Amygdala (tissue), 56 donors: ENCODE data around the gene ZNF148.
"Not testable (repeated sequence)": the region's sequence is repeated elsewhere in the genome, so short reads cannot be mapped to it uniquely, and the experiment has no call there.

Experiments used
- DNase-seq, 56 donors: peaks; one replicate each; lab custom pipeline; 2025; lab: John Stamatoyannopoulos, UW

Gene ZNF148

GRCh38 chr3:125378762-125379161 is 3.6 kb upstream of the ZNF148 start:
- DNase-seq, result no peak

- DNase-seq, result no peak
Measured at GRCh38 chr3:125375950-125376679, 990 bp upstream of the ZNF148 start.

- DNase-seq, result peak in 40 of 56 donors; percentile 8 to 60 (median 36)
Measured at GRCh38 chr3:125374501-125374995, 577 bp downstream of the ZNF148 start.

- DNase-seq, result no peak
Measured at GRCh38 chr3:125367403-125368230, 7.5 kb downstream of the ZNF148 start.

GRCh38 chr3:125366132-125366531 is 9.0 kb downstream of the ZNF148 start:
- no peak for DNase-seq

GRCh38 chr3:125359700-125360099 is 15.4 kb downstream of the ZNF148 start:
- no peak for DNase-seq

- DNase-seq, result no peak
Measured at GRCh38 chr3:125358923-125359322, 16.2 kb downstream of the ZNF148 start.

- no peak for DNase-seq
Measured at GRCh38 chr3:125357837-125358236, 17.3 kb downstream of the ZNF148 start.

- DNase-seq, result peak in 43 of 56 donors; percentile 2 to 64 (median 23)
Measured at GRCh38 chr3:125357032-125357658, 18.0 kb downstream of the ZNF148 start.

GRCh38 chr3:125356140-125357026 is 18.7 kb downstream of the ZNF148 start:
- DNase-seq, result no peak

GRCh38 chr3:125353659-125354058 is 21.5 kb downstream of the ZNF148 start:
- no peak for DNase-seq

GRCh38 chr3:125353128-125353527 is 22.0 kb downstream of the ZNF148 start:
- no peak for DNase-seq

- no peak for DNase-seq
Measured at GRCh38 chr3:125351814-125352456, 23.2 kb downstream of the ZNF148 start.

- DNase-seq, result no peak
Measured at GRCh38 chr3:125351152-125351551, 24.0 kb downstream of the ZNF148 start.

- no peak for DNase-seq
Measured at GRCh38 chr3:125350597-125350996, 24.5 kb downstream of the ZNF148 start.

GRCh38 chr3:125349556-125350165 is 25.5 kb downstream of the ZNF148 start:
- DNase-seq, result no peak

GRCh38 chr3:125349055-125349454 is 26.1 kb downstream of the ZNF148 start:
- no peak for DNase-seq

- DNase-seq, result not testable (repeated sequence)
Measured at GRCh38 chr3:125343367-125343766, 31.8 kb downstream of the ZNF148 start.

- no peak for DNase-seq
Measured at GRCh38 chr3:125340121-125340520, 35.0 kb downstream of the ZNF148 start.
